ENCODE data around the gene NDUFAF3.

- no peak for TF ChIP-seq POLR2A (IDR thresholded peaks at IDR 0.05; ENCODE audit: low read depth, low read length)
- no peak for TF ChIP-seq PAX5 (IDR thresholded peaks at IDR 0.05; ENCODE audit: insufficient read depth, low read length, severe bottlenecking)
- TF ChIP-seq POLR2AphosphoS5 (IDR thresholded peaks at IDR 0.05; ENCODE audit: low read depth, low read length), result no peak
- TF ChIP-seq POU2F2 (IDR thresholded peaks at IDR 0.05; ENCODE audit: low read depth, low read length), result no peak
- no peak for TF ChIP-seq TAF1 (IDR thresholded peaks at IDR 0.05; ENCODE audit: low read depth, low read length)
These were observed 6.2 kb upstream of the NDUFAF3 start for GRCh38 chr3:49015765-49016164.
